ENCODE results near the gene TRIM47.

TRIM47 gene

DNA sequence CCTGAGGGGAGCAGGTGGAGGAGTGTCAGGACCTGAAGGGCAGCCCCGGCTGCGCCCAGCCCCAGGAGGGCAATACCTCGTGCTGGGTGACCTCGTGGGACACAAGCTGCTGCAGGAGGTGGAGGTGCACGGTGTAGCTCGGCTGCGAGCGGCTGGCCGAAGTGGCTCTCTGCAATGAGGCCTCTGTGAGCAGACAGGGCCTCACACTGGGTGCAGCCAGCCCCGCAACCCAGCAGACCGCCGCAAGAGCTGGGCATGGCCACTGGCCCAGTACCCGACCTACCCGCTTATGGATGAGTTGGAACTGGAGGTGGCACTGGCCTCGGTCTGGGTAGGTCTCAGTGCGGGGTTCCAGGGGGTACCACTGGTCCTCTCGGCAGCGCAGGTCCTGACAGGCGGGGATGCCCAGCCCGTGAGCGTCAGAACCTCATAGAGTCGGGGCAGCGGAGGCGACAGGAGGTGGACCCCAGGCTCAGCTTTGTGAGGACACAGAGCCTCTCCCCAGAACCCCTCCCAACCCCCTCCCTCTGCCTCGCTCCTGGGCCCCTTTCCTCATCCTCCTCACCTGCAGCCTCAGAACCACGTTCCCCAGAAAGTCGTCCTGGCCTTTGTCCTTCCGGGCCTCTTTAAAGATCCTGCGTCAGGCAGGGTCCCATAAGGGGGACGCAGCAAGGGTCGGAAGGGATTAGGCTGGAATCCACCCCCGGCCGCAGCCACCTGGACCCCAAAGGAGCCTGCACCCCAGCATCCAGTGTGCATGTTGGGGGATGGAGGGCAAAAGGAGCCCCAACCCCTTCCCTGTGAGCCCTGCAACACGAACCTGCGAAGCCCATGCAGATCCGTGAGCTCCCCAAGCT, 38.2 kb downstream of the TRIM47 start:
- Histone ChIP-seq H3K9ac (ENCODE audit: low read length) (no peak overlapping the region), H3K9me3 (ENCODE audit: insufficient read depth, low read length) (no peaks in the 10 kb centered on the region), H3K36me3 (ENCODE audit: low read length) (no peaks in the 10 kb centered on the region), H4K20me1 (ENCODE audit: low read depth, low read length) (no peaks in the 10 kb centered on the region), H3K79me2 (ENCODE audit: insufficient read depth, low read length) (no peaks in the 10 kb centered on the region), H3K9me2 (replicated peaks; ENCODE audit: insufficient read depth, low read length) (no peaks in the 10 kb centered on the region), H3K27me3 (ENCODE audit: low read length) (no peaks in the 10 kb centered on the region), H2AFZ (ENCODE audit: low read depth, low read length, severe bottlenecking) (no peak overlapping the region), H3K27ac (ENCODE audit: low read depth, low read length) (no peak overlapping the region), H3K4me3 (ENCODE audit: insufficient read depth, low read length, poor library complexity, severe bottlenecking) (no peak overlapping the region), H3K4me2 (ENCODE audit: low read depth, low read length, poor library complexity, severe bottlenecking) (no peak overlapping the region), H3F3A (ENCODE audit: insufficient read depth) (no peaks in the 10 kb centered on the region)
- no peak for TF ChIP-seq EZH2phosphoT487 (conservative IDR thresholded peaks at IDR 0.05; ENCODE audit: low read length)
- TF ChIP-seq, protein P1, sequence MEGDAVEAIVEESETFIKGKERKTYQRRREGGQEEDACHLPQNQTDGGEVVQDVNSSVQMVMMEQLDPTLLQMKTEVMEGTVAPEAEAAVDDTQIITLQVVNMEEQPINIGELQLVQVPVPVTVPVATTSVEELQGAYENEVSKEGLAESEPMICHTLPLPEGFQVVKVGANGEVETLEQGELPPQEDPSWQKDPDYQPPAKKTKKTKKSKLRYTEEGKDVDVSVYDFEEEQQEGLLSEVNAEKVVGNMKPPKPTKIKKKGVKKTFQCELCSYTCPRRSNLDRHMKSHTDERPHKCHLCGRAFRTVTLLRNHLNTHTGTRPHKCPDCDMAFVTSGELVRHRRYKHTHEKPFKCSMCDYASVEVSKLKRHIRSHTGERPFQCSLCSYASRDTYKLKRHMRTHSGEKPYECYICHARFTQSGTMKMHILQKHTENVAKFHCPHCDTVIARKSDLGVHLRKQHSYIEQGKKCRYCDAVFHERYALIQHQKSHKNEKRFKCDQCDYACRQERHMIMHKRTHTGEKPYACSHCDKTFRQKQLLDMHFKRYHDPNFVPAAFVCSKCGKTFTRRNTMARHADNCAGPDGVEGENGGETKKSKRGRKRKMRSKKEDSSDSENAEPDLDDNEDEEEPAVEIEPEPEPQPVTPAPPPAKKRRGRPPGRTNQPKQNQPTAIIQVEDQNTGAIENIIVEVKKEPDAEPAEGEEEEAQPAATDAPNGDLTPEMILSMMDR (IDR thresholded peaks at IDR 0.05; ENCODE audit: insufficient read depth, low read length, poor library complexity, severe bottlenecking): no peak

DNA sequence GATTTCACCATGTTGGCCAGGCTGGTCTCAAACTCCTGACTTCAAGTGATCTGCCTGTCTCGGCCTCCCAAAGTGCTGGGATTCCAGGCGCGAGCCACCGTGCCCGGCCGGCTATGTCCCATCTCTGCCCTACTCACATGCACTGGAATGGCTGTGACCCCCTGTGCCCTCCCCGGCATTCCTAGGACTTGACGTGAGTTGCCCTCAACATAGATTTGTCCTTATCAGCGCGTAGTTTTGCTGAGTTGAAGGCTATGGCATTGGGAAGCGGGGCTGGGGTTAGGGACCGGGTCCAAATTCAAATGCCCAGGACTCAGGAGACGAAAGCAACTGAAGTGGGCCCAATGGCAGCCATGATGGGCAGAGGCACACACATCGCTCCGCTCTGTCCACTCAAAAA, 40.0 kb downstream of the TRIM47 start:
- Histone ChIP-seq H3K4me2 (ENCODE audit: low read depth, low read length, poor library complexity, severe bottlenecking) (no peak overlapping the region), H3K27ac (ENCODE audit: low read depth, low read length) (no peak overlapping the region), H2AFZ (ENCODE audit: low read depth, low read length, severe bottlenecking) (no peak overlapping the region), H3F3A (ENCODE audit: insufficient read depth) (no peaks in the 10 kb centered on the region), H3K36me3 (ENCODE audit: low read length) (no peaks in the 10 kb centered on the region), H3K9me2 (replicated peaks; ENCODE audit: insufficient read depth, low read length) (no peaks in the 10 kb centered on the region), H3K79me2 (ENCODE audit: insufficient read depth, low read length) (no peaks in the 10 kb centered on the region), H3K27me3 (ENCODE audit: low read length) (no peaks in the 10 kb centered on the region), H3K4me3 (ENCODE audit: insufficient read depth, low read length, poor library complexity, severe bottlenecking) (no peak overlapping the region), H3K9ac (ENCODE audit: low read length) (no peak overlapping the region), H4K20me1 (ENCODE audit: low read depth, low read length) (no peaks in the 10 kb centered on the region), H3K9me3 (ENCODE audit: insufficient read depth, low read length) (no peaks in the 10 kb centered on the region)
- TF ChIP-seq EZH2phosphoT487 (conservative IDR thresholded peaks at IDR 0.05; ENCODE audit: low read length): no peak
- TF ChIP-seq, protein P1 (IDR thresholded peaks at IDR 0.05; ENCODE audit: insufficient read depth, low read length, poor library complexity, severe bottlenecking): no peak

GRCh38 chr17:75837899-75838298, 40.5 kb downstream of the TRIM47 start:
- Histone ChIP-seq H3K79me2 (ENCODE audit: insufficient read depth, low read length) (no peaks in the 10 kb centered on the region), H3K9me2 (replicated peaks; ENCODE audit: insufficient read depth, low read length) (no peaks in the 10 kb centered on the region), H3K27me3 (ENCODE audit: low read length) (no peaks in the 10 kb centered on the region), H3K9me3 (ENCODE audit: insufficient read depth, low read length) (no peaks in the 10 kb centered on the region), H3K9ac (ENCODE audit: low read length) (no peak overlapping the region), H3K36me3 (ENCODE audit: low read length) (no peaks in the 10 kb centered on the region), H3K4me2 (ENCODE audit: low read depth, low read length, poor library complexity, severe bottlenecking) (no peak overlapping the region), H2AFZ (ENCODE audit: low read depth, low read length, severe bottlenecking) (no peak overlapping the region), H4K20me1 (ENCODE audit: low read depth, low read length) (no peaks in the 10 kb centered on the region), H3F3A (ENCODE audit: insufficient read depth) (no peaks in the 10 kb centered on the region), H3K4me3 (ENCODE audit: insufficient read depth, low read length, poor library complexity, severe bottlenecking) (no peak overlapping the region), H3K27ac (ENCODE audit: low read depth, low read length) (no peak overlapping the region)
- no peak for TF ChIP-seq EZH2phosphoT487 (conservative IDR thresholded peaks at IDR 0.05; ENCODE audit: low read length)
- TF ChIP-seq, protein P1 (IDR thresholded peaks at IDR 0.05; ENCODE audit: insufficient read depth, low read length, poor library complexity, severe bottlenecking): no peak

All from SU-DHL-6 (cell line).